GM19397 (cell line): ENCODE measurements around the gene GAL3ST2.
"Not testable (repeated sequence)": the region's sequence is repeated elsewhere in the genome, so short reads cannot be mapped to it uniquely, and the experiment has no call there.

ENCODE experiments used
- ATAC-seq: cut with Tn5 transposase; IDR thresholded peaks from one replicate; pipeline ENCODE4 v1.9.1; 2021; ENCODE audit warnings: mild to moderate bottlenecking, moderate library complexity; ENCODE audit not compliant: unreplicated experiment

The GAL3ST2 gene

DNA sequence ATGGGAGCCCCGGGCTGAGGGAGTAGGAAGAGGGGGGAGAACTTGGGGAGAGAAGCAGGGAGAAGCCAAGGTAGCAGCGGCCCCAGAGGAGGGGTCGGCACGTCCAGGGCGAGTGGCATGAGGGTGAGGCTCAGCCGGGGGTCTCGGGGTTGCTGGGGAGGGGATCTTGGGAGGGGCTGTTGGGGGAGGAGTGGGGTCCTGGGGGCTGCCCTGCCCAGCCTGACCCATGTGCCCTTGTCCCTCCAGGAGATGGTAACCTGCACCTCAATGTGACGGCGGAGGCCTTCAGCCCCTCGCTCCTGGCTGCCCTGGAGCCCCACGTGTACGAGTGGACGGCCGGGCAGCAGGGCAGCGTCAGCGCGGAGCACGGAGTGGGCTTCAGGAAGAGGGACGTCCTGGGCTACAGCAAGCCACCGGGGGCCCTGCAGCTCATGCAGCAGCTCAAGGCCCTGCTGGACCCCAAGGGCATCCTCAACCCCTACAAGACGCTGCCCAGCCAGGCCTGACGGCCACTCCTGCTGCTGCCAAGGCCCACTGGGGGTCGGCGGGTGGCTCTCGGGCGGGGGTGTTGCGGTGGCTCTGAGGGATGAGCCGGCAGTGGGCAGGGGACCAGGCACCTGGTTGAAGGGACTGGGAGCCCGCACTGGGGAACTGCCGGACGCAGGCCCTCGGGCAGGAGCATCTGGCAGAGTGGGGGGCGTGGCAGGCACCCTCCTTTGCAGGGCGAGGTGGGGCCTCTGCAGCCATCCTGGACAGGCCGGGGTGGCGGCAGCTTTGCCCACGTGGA, 9.0 kb upstream of the GAL3ST2 start:
- ATAC-seq, result no peak

DNA sequence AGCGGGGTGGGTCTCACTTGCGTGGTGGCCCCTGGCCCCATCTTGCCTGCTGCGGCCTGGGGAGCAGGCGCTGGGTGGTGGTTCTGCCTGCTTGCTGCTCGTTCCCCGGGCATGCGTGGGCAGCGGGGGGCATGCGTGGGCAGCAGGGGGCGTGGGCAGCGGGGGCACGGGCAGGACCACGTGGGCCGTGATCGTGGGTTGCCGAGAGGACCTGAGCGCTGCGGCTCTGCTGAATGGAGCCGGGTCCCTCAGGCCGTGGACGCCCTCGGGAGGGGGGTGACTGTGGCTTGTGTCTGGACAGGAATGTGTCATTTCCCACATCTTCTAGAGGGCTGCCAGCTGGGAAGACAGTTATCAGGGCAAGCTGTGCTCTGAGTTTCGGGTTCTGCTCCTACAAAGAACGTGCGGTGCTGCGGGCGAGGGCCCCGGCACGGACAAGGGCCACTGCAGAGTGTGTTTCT, 8.3 kb upstream of the GAL3ST2 start:
- no peak for ATAC-seq

DNA sequence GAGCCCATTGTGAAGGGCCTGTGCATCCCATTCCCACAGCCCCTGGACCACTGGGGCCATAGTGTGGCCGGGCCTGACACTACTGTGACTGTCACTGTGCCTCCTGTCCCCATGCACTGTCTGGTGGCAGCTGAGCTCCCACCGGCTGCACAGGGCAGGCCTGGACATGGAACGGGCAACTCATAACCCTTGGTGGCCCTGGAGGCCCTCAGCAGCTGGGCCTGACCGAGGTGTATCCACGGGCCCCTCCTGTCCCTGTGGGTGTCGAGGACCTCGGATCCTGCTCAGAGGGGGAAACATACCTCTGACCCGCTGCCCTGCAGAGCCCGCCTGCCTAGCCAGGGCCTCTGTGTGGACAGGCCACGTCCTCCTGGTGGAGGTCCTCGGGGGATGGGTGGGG, 7.8 kb upstream of the GAL3ST2 start:
- ATAC-seq, result no peak

DNA sequence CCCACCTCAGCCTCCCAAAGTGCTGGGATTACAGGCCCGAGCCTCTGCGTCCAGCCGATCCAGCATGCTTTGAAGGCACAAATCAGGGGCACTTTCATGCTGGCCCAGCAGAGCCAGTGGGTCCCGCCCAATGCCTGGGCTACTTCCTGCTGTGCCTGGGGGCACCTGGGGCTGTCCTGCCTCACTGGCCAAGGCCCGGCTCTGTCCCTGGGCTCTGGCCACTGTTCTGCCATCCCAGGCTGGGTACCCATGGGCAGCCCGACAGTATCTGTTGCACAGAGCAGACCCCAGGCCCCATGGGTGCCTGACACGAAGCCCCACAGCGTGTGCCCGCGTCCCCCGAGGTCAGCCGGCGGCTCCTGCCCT, 6.8 kb upstream of the GAL3ST2 start:
- no peak for ATAC-seq

DNA sequence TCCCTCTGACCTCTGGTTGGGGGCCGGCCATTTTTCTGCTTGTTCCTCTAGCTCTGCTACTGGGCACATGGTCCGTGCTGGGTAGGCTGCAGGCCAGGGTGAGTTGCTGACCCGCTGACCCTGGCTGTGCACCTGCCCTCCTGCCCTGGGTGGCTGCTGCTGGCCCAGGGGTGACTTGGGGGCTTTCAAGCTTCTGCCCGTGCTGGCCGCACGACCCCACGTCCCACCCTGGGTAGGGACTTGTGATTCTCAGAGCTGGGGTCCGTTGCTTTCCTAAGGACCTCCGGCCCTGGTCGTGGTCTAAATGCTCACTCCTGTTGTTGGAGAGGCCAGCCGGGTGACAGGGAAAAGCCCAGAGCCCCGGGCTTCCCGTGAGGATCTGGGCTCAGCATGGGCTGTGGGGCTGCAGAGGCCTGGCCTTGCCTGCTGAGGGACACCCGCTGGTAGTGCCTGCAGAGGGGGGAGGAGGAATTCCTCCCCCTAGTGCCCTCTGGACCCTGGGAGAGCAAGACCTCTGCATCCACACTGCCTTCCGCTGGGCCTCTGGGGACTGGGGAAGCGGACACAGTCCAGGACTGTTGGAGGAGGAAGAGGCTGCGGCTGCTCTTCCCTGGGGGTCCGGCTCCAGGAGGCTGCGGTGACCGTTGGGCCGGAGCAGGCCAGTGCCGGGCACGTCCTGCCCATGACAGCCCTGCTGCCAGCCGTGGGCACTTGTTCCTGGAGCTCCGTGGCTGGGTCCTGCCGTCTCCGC, 6.3 kb upstream of the GAL3ST2 start:
- no peak for ATAC-seq

DNA sequence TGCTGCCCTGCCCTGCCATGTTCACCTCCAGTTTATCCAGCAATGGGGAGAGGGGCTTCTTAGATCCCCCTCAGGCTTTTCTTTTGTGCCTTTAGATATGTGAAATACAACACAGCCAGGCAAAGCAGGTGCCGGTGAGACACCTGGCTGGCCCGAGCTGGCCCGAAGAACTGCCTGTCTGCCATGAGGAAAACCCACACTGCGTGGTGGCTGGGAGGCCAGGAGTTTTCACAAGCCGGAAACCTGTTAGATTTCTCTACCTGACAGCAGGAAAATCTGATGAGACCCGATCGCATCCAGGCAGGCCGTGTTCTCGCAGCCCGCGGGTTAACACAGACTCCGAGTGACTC, 5.7 kb upstream of the GAL3ST2 start:
- no peak for ATAC-seq

DNA sequence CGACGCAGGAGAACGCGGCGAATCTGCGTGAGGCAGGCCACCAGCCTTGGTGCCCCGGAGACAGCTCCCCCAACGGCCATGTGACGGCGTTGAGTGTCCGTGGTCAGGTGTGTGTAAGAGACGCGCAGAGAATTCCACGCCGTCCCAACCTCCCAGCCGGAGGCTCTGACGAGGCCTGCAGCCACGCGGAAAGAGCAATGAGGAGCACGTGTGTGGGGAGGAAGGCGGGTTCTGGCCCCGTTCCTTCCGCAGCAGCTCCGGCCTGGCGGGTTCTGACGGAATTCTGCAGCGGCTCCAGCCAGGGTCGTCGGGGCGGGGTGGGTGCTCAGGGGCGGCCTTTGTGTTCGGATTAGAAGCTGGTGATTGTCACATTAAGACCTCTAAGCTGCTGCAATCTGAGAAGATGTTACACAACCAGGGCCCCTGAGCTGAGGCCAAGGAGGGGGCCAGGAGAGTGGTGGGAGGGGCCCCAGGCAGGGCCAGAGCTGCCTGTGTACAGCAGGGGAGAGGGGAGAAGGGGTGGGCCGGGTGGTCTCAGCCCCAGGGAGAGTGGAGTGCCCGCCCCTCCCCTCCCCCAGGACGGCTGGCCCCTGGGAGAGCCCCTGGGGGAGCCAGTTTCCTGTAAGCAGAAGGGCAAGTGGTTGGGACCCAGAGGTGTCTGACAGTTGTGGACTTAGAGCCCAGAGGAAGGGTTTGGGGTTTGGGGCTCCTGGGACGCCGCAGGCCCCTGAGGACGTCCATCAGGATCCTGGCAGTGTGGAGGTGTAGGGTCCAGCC, 5.1 kb upstream of the GAL3ST2 start:
- ATAC-seq, result no peak

DNA sequence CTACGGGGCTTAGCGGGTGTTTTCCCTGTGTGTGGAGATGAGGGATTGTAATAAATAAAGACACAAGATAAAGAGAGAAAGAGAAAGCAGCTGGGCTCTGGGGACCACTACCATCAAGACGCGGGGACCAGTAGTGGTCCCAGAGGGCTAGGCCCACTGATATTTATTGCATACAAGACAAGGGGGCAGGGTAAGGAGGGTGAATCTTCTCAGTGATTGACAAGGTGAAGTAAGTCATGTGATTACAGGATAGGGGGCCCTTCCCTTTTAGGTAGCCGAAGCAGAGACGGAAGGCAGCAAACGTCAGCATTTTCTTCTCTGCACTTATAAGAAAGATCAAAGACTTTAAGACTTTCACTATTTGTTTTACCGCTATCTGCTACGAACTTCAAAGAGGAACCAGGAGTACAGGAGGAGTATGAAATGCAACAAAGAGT, 4.5 kb upstream of the GAL3ST2 start:
- ATAC-seq, result no peak

DNA sequence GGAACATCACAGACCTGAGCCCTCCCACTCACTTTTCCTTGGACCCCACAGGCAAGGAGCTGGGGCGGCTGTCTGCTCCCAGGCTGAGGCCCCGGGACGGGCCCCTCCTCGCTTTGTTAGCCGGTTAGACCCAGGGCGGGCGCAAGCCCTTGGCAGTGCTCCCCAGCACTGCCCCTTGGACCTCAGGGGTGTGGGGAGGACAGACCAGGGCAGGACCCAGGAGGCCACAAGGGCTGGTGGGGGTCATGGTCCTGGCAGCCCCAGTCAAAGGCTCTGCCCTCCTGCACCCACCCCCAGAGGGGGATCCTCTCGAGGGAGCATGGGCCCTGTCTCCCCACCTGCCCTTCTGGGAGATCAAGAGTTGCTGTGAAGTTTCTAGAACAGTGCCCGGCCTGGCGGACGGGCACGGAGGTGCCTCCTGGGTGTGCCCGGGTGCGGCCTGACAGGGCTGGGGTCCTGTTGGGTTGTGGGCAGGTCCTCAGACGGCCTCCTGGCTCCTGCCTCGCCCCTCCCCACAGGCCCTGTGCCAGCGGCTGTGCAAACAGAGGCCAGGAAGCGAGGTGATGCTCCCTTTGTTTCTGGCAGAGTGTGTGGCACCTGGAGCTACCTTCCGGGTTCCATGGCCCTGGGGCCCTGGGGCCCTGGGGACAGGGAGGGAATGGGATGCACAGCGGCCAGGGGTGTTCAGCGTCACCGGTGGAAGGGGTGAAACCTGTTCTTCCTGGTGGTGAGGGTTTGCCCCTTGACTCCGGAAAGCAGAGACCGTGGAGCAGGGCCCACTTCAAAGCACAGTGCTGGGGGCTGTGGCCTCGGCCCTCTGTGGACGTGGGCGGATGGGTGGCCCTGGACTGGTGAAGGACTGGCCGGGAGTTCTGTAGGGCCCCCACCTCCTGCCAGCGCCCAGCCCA, 2.9 kb upstream of the GAL3ST2 start:
- no peak for ATAC-seq

DNA sequence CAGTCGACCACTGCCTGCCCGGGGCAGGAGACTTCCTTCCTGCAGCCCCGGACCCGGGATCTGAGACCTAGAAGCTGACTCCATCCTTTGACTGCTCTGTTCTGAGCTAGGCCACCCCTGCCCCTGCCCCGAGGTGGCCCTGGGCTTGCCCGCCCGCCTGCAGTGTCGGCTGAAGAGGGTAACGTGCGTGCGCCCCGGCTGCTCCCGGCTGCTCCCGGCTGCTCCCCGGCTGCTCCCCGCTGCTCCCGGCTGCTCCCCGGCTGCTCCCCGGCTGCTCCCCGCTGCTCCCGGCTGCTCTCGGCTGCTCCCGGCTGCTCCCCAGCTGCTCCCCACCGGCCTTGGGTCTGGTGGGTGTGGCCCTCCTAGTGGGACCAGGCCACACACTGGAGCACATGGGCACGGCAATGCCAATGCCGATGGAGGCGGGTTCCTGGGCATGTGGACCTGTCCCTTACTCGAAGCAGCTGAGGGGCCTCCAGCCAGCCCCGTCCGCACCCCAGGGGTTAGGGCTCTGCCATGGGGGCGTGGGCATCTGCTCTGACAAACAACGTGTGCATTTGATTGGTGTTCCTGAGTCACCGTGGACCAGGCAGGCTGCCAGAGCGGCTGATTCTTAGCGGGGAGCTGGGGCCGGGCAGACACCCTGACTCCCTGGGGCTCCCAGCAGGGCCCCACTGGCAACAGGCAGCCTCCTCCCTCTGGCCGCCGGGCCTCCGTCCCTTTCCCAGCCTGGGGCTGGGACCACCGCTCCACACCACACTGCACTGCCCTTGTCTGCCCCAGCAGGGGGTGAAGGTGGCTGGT, 2.0 kb upstream of the GAL3ST2 start:
- no peak for ATAC-seq

DNA sequence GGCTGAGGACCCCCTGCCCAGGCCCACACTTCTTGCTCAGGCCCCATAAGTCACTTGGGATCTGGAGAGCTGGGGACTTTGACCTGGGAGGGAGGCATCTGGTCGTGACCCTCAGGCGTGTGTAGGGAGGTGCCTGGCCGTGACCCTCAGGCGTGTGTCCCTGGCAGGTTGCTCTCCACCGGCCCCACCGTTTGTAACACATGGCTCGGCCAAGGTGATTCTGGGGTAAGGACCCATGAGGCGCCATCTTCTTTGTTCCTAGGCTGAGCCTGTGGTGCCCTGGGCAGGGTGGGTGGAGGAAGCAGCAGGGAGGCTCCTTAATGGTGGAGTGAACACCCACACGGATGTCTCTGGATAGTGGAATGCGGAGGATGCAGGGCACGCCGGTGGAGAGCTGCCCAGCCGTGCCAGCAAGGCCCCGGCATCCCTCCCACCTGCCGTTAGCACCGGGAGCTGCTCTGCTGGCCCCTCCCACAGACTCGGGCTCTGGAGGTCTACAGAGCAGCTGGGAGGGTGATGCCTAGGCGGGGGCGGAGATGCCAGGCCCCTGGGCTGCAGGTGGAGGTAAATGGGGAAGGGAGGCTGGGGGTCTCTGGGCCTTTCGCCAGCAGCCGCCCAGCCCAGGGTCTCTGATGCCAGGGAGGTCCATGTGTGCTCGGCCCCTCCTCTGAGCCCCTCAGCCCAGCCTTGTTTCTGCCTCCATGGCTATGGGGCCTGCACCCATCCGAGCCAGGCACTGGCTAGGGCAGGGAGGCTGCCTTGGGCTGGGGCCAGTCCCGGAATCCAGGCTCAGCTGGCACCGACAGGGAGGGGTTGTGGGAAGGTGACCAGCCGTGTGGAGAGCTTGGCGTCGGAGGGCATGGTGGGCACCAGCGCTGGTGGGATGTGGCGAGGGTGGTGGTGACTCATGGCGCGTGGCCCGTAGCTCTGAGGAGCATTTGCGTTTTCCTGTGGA, 1.1 kb upstream of the GAL3ST2 start:
- no peak for ATAC-seq

DNA sequence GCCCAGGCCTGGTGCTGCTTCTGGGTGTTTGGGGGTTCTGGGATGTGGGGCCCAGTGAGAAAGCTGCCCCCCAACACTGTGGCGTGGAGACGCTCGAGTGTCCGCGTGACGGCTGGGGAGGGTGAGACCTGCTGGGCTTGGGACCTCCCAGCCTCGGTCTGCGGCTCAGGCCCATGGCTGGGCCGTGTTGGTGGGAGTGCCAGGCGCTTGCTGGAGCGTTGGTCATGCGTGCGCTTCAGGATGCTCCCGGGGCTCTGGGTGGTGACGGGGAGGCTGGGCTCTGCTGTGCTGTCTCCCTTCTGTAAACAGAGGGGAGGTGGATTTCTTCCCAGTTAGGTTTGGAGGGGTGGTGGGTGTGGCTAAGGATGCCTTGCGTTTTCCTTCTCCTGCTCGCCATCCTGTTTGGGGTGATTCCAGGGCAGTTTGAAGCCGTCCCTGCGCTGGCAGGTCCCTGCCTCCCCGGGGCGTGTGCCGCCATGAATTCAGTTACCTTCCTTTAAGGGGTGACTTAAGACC, 606 bp downstream of the GAL3ST2 start:
- no peak for ATAC-seq

DNA sequence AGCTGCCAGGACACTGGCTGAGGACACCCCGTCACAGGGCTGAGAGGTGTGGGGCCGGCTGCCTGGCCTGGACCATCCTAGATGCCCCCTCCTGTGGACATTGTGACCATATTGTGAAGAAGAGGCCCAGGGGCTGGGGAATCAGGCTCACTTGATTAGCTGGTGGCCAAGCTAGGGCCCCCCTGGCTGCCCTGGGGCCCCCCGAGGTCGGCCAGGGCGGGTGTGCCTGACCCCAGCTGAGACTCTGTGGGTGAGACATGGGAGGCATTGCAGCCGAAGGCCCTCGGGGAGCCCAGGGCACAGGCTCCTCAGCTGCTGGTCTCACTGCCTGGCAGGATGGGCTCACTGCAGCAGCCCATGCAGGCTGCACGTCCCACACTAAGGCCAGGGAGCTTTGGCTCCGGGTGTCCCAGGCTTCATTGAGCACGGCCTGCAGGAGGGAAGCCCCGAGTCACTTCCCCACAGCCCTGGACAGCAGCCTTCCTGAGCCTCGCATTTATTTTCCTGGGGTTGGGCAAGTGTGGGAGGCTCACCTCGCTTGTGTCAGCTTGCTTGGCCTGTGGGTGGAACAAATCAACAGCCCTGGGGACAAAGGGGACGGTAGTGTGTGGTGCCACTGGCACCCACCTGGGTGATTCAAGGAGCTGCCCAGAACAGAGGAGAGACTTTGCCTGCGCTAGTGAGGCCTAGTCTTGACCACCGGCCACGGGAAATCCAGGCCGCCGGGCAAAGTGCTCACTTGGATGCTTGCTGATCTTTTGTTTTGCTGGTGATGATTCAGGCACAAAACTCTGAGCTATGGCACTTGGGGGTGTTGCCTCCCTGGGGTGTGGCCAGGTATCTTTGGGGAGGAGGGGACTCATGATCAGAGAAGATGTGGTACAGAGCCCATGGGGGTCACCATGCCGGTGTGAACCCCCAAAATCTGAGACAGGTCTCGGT, 1.3 kb downstream of the GAL3ST2 start:
- ATAC-seq, result no peak

DNA sequence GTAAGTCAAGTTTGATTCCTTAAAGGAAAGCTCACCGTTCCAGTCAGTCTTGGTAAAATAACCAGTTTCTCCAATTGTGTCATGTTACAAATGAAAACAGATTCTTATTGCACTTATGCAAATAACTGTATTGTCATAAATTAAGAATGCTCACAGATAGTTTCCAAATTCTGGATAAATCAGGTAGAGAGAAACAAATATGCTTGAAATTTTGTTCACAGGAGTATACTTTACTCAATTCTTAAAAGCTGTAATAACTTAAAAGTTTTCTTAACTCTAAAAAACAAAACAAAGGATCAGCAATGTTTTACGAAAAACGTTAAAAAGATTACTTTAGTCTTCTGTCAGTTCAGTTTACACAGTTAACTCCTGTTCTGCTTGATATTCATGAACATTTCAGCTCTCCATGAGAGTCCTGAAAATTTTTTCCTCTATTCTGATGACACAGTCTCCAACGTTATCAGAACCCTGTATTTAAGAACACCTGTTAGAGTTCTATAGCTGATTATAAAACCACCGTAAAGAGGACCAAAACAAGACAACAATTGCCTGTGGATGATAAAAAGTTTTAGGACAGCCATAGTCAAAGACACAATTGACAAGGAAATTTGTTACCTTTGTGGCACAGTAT, 4.4 kb downstream of the GAL3ST2 start:
- ATAC-seq, result no peak

DNA sequence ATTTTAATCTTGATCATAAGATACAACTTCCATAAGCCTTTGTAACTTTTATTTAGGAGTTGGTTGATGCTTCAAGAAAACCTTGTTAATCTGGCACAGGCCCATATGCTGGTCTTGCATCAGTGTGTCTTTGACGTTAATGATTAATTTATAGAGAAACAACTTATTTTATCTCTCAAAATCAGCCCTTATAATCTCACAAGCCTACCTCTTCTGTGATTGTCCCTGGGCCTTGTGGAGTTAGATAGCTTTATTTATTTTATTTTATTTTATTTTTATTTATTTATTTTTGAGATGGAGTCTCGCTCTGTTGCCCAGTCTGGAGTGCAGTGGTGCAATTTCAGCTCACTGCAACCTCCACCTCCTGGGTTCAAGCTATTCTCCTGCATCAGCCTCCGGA, 5.4 kb downstream of the GAL3ST2 start:
- ATAC-seq, result not testable (repeated sequence)

DNA sequence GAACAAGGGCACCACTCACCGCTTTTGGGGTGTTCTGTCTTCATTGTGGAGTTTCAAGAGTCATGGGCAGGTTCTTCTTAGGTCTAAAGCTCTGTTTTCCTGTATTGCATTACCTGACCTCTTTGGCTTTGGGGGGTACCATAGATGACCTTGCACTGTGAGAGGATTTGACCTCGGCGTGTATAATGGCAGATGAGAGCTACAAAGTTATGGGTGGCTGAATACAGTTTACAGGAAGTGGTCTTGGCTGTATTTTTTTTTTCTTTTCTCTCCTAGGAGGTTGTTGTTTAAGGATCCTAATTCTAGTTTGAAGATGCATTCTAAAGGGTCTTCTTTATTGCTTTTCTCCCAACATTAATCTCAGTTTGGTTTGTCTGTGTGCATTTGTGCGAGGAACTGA, 11.5 kb downstream of the GAL3ST2 start:
- no peak for ATAC-seq

DNA sequence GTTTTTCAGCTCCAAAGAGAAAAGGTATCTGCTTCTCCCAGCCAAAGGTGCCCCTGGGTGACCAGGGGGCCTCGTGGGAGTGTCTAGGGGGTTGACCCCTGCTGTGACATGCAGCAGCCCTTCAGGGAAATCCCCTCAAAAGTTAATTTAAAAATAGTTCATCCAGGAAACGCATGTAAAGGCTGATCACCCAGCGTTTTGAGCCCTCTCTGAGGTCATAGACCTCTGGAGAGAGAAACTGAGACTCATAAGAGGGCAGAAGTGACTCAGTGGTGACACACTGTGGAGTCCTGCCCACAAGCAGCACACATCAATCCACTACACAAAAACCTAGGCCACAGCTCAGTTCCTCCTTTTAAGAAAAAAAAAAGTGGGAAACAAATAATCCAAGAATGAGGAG, 11.9 kb downstream of the GAL3ST2 start:
- ATAC-seq, result no peak
